HL-60/S4 treated with phorbol 12-myristate 13-acetate at 8.2 ng/mL for 4 days and 3 days (cell line): Measurements from ENCODE around the gene KSR2.

Experiments
- in situ Hi-C: fragments of 300-500 bp; cut with MboI; formaldehyde crosslinking; loops from 2 replicates; pipeline ENCODE4 v1.15.0; 2022; ENCODE audit warnings: low sequenced_read_pairs

The KSR2 gene

GRCh38 chr12:117860787-117861290 is 108.0 kb downstream of the KSR2 start:
- in situ Hi-C loops = loop anchor here (25.0 kb wide), 1 partner anchor 526 kb away; the partner anchor contains the start of gene SUDS3

- in situ Hi-C loops = loop anchor here (25.0 kb wide), 1 partner anchor 527 kb away; the partner anchor contains the start of gene SUDS3
Measured at GRCh38 chr12:117860111-117860510, 108.7 kb downstream of the KSR2 start.

DNA sequence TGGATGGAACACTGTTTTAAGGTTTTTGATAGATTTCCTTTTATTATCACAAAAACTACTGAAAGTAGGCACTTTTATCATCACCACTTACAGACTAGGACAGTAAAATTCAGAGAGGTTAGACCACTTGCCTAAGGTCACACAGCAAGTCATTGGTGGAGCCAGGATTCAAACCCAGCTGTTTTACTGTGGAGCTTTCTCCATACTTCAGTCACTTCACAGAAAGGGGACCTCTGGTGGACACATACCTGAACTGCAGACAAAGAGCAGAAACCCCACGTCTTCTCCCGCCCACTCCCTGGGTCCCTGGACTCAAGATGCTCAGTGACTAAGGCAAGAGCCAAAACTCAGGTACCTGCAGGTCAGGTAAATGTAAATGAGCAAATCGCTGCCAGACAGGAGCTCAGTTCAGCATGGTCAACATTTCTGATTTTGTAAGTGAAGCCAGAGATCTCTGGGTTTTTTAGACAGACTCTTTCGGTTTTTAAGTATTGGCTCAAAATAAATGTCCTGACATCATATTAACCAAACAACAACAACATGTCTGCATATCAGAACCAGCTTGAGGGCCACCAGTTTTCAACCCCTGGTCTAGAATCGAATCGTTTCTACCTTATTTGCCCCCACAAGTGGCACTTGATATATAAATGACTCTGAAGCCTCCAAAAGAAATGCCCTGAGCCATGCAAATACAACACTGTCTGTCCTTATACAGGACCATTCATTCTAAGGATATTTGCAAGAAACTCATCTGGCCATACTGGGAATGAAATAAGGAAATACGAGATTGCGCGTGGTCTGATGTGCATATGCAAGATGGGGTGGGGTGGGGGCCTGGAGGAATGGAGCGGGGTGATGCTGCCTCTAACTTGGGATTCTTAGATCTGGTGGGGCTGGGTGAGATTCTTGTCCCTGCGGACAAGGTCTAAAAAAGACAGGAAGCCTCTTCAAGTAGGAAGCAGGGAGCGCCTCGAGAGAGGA is 110.9 kb downstream of the KSR2 start:
- in situ Hi-C loops = loop anchor here (25.0 kb wide), 1 partner anchor 529 kb away; the partner anchor contains the start of gene SUDS3

DNA sequence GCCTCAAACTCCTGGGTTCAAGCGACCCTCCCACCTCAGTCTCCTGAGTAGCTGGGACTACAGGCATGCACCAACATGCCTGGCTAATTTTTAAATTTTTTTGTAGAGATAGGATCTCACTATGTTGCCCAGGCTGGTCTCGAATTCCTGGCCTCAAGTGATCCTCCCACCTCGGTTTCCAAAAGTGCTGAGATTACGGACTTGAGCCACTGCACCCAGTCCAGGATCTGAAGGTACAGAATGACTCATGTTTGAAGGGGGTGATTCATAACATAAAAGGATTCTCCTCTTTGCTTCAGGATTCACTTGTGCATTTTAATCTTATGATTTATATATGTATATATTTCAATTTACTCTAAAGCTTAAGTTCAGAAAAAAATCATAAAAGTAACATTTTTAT is 111.7 kb downstream of the KSR2 start:
- in situ Hi-C loops = loop anchor here (25.0 kb wide), 1 partner anchor 530 kb away; the partner anchor contains the start of gene SUDS3

DNA sequence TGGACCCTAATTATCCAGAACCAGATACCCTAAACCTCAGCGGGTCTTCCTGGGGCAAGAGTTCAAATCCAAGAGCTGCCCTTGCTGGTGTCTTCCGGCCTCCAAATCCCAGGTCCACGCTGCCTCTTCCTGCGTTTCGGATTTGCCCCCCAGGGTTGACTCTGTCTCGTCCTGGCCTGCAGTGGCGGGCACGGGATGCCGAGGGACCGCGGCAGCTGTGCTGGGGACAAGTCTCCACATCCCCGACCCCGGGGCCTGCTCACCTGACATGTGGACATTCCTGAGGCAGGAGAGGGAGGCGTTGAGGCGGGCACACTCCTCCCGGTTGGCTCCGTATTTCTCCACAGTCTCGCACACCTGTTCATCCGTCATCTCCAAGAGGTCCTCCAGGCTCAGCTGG is 113.6 kb downstream of the KSR2 start:
- in situ Hi-C loops = loop anchor here (25.0 kb wide), 1 partner anchor 532 kb away; the partner anchor contains the start of gene SUDS3

DNA sequence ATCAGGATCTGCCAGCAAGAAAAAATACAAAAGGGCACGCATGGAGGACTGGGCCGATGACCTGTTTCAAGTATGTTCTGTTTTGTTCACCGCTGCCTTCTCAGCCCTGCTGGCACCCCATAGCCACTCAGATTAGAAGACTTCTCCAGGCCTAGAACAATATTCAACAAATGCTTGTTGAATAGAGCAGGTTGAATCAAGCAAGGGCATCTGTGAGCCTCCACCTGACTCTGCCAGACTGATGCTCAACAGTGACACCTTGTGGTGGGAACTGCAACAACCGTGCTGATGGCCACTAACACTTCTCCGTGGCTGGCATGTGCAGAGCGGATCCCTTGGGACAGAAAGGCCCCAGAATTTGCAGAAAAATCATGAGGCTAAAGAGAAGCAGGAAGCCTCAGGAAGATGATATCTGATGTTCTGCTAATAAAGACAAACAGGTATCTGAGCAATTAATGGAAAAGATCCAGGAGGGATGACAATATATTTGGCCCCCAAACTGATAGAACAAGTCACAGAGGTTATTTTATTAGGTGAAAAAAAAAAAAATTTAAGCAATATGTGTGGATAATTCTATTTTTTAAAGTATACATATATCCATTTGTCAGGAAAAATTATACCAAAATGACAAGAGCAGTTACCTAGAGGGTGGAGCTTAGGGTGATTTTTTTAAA is 114.3 kb downstream of the KSR2 start:
- in situ Hi-C loops = loop anchor here (25.0 kb wide), 1 partner anchor 533 kb away; the partner anchor contains the start of gene SUDS3

DNA sequence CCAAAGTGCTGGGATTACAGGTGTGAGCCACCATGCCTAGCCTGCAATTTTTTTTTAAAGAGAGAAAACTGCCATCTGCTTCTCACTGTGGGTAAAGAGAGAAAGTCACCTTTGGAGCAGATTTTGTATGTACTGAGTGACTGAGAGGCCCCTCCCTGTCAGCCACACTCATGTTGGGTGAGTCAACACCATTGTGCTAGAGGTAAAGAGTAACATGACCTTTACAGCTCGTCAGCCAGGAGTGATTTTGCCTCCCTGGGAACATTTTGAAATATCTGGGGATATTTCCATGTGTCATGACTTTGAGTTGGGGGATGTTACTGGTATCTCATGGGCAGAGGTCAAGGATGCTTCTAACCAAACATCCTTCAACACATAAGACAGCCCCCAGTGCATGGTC is 115.2 kb downstream of the KSR2 start:
- in situ Hi-C loops = loop anchor here (25.0 kb wide), 1 partner anchor 534 kb away; the partner anchor contains the start of gene SUDS3

DNA sequence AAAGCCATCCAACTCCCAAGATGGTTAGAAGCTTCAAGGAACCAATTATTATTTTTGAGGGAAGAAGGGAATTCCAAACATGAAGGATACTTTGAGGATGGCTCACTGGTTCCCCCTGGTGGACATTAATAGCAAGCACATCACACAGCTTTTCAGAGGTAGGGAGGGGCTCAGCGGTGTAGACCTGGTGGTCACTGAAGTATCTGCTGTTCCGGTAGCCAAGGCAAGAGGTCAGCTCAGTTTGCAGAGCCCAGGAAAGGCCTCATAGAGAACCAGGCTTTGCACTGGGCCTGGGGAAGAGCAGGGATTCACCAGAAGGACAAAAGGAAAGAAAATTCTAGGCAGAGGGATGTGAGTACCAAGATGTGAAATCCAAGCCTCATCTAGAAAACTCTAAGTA is 118.7 kb downstream of the KSR2 start:
- in situ Hi-C loops = loop anchor here (25.0 kb wide), 1 partner anchor 537 kb away; the partner anchor contains the start of gene SUDS3

- in situ Hi-C loops = loop anchor here (25.0 kb wide), 2 partner anchors 485 to 610 kb away; partner anchors contain the start of gene NOS1
Measured at GRCh38 chr12:117847371-117847770, 121.4 kb downstream of the KSR2 start.

- in situ Hi-C loops = loop anchor here (25.0 kb wide), 2 partner anchors 483 to 608 kb away; partner anchors contain the start of gene NOS1
Measured at GRCh38 chr12:117845271-117845904, 123.4 kb downstream of the KSR2 start.

DNA sequence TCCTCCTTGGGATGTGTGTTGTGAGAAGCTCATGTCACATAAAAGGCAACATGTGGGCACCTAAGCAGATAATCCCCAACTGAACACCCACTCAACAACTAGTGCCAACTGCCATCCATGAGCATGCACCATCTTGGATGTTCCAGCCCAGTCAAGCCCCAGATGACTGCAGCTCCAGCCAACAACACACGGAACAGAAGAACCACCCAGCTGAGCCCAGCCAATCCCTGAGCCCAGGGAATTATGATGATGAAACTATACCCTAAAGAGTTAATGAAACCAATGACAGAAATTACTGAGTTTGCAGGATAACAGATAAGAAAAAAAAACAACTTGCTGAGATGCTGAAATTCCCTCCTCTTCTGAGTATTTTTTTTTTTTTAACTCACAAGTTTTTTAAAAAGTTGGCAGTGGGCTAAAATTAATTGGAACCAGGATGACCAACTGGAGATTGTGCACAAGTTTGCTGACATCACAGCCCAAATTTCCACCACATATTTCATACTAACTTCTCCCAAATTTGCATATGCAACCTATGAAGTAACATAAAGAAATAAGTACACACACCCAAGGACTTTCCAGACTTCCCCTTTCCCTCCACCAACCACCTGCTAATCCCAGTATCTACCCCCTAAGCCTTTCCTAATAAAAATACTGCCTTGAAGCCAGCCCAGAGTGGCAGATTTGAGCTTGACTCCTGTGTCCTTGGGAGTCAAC is 124.5 kb downstream of the KSR2 start:
- in situ Hi-C loops = loop anchor here (25.0 kb wide), 2 partner anchors 482 to 607 kb away; partner anchors contain the start of gene NOS1

GRCh38 chr12:117842630-117843029 is 126.2 kb downstream of the KSR2 start:
- in situ Hi-C loops = loop anchor here (25.0 kb wide), 2 partner anchors 480 to 605 kb away; partner anchors contain the start of gene NOS1

DNA sequence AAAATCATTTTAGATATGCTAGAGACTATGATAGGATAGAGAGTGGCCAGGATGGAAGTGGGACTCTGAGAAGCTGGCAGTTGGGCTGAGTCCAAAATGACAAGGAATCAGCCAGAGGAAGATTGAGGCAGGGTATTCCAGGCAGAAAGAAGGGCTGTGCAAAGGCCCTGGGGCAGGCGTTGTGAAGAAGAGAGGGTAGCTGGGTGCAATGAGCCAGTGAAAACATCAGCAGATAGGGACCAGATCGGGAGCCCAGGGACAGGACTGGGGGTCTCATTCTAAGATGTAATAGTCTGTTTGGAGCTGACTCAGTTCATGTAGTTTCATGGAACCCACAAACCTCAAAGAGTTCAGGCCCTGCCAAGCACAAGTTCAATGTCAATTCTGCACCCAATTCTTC is 126.6 kb downstream of the KSR2 start:
- in situ Hi-C loops = loop anchor here (25.0 kb wide), 2 partner anchors 480 to 605 kb away; partner anchors contain the start of gene NOS1

- in situ Hi-C loops = loop anchor here (25.0 kb wide), 2 partner anchors 475 to 600 kb away; partner anchors contain the start of gene NOS1
Measured at GRCh38 chr12:117837737-117838050, 131.1 kb downstream of the KSR2 start.

DNA sequence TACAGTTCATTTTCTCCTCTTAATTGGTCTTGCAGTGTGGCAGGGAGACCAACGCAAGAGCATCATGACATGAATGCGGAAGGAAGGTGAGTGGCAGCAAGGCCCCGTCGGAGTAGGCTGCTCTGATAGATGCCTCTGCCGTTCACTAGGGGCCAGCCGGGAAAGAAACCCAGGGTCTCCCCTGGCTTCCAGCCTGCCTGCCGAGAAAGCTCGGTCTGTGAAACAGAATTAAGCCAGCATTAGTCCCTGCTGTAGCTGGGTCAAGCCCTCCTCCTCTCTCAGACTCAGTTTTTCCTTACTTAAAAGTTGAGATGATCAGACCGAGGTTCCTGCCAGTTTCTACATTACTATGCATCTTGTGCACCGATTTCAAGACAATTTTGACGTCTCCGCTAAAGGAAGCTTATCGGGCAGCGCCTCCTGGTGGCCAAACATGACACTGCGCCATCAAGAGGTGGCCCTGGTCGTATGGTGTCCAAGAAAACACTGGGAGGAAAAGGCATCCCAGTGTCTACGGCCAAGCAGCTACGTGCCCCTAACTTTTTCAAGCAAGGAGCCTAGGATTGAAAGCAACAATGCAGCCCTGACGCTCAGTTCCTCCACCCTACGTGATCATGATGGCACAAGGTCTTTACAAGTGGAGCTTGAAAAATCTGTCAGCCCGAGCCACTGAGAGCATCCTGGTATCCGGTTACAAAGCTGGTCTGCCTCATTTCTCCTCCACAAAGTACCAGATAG is 131.6 kb downstream of the KSR2 start:
- in situ Hi-C loops = loop anchor here (25.0 kb wide), 2 partner anchors 475 to 600 kb away; partner anchors contain the start of gene NOS1

DNA sequence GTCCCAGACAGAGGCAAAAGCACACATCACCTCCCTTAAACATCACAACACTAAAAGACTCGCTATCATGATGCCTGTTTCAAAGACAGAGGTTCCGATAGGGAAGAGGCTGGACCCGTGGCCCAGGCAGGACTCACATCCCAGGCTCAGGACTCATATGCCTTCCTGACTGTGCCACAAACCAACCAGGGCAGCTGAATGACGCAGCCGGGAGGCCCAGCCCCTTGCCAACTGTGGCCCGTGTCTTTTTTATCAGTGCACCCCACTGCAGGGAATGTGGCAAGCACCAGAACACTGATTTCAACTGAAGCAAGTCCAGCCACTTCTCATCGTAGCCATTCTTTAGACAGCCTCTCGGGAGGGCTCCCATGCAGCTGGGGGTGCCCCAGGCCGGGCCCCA is 132.3 kb downstream of the KSR2 start:
- in situ Hi-C loops = loop anchor here (25.0 kb wide), 2 partner anchors 474 to 599 kb away; partner anchors contain the start of gene NOS1

DNA sequence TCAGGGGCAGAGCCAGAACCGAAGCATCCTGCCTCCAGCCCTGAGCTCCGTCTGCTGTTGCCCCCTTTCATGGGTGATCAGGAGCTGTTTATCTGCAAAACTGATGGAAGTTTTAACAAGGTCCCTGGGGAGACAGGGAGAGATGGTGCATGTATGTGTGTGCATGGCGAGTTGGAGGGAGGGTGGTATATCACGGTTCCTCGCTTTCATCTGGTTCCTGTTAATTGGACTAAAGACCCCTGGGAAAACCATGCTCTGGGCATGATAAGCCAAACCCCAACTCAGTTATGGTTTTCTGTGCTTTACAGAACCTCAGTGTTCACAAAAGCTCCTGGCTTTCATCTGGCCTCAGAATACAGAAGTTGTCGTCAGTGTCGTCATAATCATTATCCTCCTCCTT is 133.6 kb downstream of the KSR2 start:
- in situ Hi-C loops = loop anchor here (25.0 kb wide), 2 partner anchors 473 to 598 kb away; partner anchors contain the start of gene NOS1
